ENCODE data around the gene HYLS1.

GRCh38 chr11:125934473-125934872 is 47.0 kb downstream of the HYLS1 start:
- TF ChIP-seq CTCF (IDR thresholded peaks at IDR 0.05) (no peak), ZFX (IDR thresholded peaks at IDR 0.05; ENCODE audit: borderline replicate concordance) (no peak)

Measured in 22Rv1 (cell line).